ENCODE results near the gene OR2T5.
"Not testable (repeated sequence)": the region's sequence is repeated elsewhere in the genome, so short reads cannot be mapped to it uniquely, and the experiment has no call there.

The OR2T5 gene

GRCh38 chr1:248507773-248508172 lies 19.4 kb downstream of the OR2T5 start, which contains the start of gene OR2G6:
TSS of gene OR2G6 (plus strand) at chr1:248508073. CDS start at chr1:248521647, 13,574 bp downstream.
- DNase-seq: not testable (repeated sequence)

DNA sequence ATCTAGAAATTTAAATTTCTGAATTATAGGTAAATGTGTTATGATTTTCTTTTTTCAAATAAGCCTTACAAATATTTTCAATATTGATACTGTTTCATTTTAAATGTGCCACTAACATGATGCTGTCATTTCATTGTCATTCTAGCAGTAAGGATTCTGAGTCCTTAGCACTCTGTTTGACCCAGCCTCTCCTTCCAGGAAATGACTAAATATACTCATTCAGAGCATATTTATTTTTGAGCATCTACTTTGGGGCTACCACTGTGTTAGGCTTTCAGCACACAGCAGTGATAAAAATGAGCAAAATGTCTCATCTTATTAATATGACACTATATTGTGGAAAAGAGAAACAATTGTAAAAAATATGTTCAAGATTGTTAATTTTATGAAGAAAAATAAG lies 21.8 kb downstream of the OR2T5 start:
- DNase-seq: not testable (repeated sequence)

GRCh38 chr1:248521856-248522255 lies 33.5 kb downstream of the OR2T5 start:
- DNase-seq: no peak

GRCh38 chr1:248537449-248537848 lies 49.1 kb downstream of the OR2T5 start:
- not testable (repeated sequence) for DNase-seq
